Measurements from ENCODE around the gene ATP6AP1. TPM values are rescaled to one million over a fixed set of nuclear protein-coding genes. Genes with fewer than 3 reads are reported as not detected.

ATP6AP1 gene
- total and polyA plus RNA-seq, 10 of the 15 experiments (the other 5 are each of a cell fraction or from before 2014, with no cell fraction given): 4.5 to 56.4 (median 32.0) TPM

DNA sequence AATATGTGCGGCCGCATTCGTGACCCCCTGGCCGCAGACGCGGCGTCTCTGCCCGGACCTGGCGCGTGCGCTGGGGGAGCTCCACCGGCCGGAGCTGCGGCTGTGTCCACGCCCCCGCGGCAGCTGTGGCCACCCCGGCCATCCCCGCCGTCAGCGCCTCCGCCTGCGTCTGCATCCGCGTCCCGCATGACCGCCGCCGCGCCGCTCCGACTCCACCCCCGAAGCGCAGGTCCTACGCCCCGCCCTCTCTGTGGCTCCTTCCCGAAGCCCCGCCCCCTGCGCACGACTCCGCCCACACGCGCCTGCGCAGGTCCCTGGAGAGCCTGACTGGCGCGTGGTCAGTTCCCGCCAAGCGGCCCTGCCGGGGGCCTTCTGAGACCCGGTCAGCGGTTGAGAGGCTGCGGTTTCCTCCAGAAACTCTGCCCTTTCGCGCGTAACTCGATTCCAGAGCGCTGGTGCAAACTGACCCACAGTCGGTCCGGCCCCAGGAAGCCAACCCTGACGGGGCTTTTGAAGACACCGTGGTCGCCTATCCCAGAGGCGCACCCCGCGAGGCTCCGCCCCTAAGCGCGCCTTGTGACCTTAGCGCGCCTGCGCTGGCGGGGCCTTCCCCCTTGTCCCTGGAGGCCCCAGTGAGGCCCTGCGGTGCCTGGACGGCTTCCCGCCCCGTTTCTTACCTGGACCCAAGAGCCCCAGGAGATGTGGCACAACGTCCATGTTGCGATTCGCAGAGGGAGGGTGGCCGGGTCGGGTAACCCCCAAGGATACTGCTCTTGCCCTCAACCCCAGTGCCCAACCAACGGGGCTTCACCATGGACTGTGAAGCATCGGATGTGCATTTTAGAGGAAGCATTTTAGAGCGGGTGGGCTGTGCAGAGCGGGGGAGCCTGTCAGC lies 50.5 kb downstream of the ATP6AP1 start, which contains the start of gene LAGE3 (continued):
- TF ChIP-seq, protein P1, sequence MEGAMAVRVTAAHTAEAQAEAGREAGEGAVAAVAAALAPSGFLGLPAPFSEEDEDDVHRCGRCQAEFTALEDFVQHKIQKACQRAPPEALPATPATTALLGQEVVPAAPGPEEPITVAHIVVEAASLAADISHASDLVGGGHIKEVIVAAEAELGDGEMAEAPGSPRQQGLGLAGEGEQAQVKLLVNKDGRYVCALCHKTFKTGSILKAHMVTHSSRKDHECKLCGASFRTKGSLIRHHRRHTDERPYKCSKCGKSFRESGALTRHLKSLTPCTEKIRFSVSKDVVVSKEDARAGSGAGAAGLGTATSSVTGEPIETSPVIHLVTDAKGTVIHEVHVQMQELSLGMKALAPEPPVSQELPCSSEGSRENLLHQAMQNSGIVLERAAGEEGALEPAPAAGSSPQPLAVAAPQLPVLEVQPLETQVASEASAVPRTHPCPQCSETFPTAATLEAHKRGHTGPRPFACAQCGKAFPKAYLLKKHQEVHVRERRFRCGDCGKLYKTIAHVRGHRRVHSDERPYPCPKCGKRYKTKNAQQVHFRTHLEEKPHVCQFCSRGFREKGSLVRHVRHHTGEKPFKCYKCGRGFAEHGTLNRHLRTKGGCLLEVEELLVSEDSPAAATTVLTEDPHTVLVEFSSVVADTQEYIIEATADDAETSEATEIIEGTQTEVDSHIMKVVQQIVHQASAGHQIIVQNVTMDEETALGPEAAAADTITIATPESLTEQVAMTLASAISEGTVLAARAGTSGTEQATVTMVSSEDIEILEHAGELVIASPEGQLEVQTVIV (IDR thresholded peaks at IDR 0.05; ENCODE audit: borderline replicate concordance, partially characterized antibody): no peak
- TF ChIP-seq PKNOX1 (IDR thresholded peaks at IDR 0.05) (peak; percentile 35; the same call in 1 of the 2 replicates), POLR2AphosphoS2 (IDR thresholded peaks at IDR 0.05; ENCODE audit: low read depth, low read length) (peak; percentile 69; the same call in 1 of the 2 replicates), CBX5 (IDR thresholded peaks at IDR 0.05; ENCODE audit: low read depth) (no peak), CBFB (IDR thresholded peaks at IDR 0.05; ENCODE audit: low read depth) (0 out of 2 replicates have a peak, but pooled peaks have one; percentile 23), FOXK2 (IDR thresholded peaks at IDR 0.05) (no peak), NFXL1 (IDR thresholded peaks at IDR 0.05; ENCODE audit: borderline replicate concordance) (no peak), SREBF2 (IDR thresholded peaks at IDR 0.05; ENCODE audit: low read length) (no peak), STAT1 (conservative IDR thresholded peaks at IDR 0.05) (no peak), HCFC1 (IDR thresholded peaks at IDR 0.05; ENCODE audit: low read length) (no peak), PML (IDR thresholded peaks at IDR 0.05; ENCODE audit: low read length) (peak; percentile 79), GABPA (IDR thresholded peaks at IDR 0.05; ENCODE audit: low read depth) (no peak), RAD51 (IDR thresholded peaks at IDR 0.05) (0 out of 2 replicates have a peak, but pooled peaks have one; percentile 28), ATF7 (IDR thresholded peaks at IDR 0.05; ENCODE audit: low read depth) (no peak), CREB1 (IDR thresholded peaks at IDR 0.05; ENCODE audit: low read depth) (peak; percentile 39; the same call in 1 of the 2 replicates), SUZ12 (IDR thresholded peaks at IDR 0.05; ENCODE audit: unreplicated experiment) (no peak), FOS (IDR thresholded peaks at IDR 0.05; ENCODE audit: borderline replicate concordance, extremely low read depth, insufficient read length) (no peak), RCOR1 (conservative IDR thresholded peaks at IDR 0.05; ENCODE audit: low read depth, low read length) (no peak), RELA (IDR thresholded peaks at IDR 0.05; ENCODE audit: borderline replicate concordance, partially characterized antibody) (peak; percentile 29), MYB (IDR thresholded peaks at IDR 0.05; ENCODE audit: borderline replicate concordance, low read depth, low read length) (no peak), KLF5 (IDR thresholded peaks at IDR 0.05; ENCODE audit: partially characterized antibody) (no peak), BMI1 (IDR thresholded peaks at IDR 0.05; ENCODE audit: borderline replicate concordance) (no peak)
- TF ChIP-seq, protein P2, sequence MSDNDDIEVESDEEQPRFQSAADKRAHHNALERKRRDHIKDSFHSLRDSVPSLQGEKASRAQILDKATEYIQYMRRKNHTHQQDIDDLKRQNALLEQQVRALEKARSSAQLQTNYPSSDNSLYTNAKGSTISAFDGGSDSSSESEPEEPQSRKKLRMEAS (IDR thresholded peaks at IDR 0.05; ENCODE audit: low read depth, low read length): peak; percentile 79
- TF ChIP-seq, protein P3, sequence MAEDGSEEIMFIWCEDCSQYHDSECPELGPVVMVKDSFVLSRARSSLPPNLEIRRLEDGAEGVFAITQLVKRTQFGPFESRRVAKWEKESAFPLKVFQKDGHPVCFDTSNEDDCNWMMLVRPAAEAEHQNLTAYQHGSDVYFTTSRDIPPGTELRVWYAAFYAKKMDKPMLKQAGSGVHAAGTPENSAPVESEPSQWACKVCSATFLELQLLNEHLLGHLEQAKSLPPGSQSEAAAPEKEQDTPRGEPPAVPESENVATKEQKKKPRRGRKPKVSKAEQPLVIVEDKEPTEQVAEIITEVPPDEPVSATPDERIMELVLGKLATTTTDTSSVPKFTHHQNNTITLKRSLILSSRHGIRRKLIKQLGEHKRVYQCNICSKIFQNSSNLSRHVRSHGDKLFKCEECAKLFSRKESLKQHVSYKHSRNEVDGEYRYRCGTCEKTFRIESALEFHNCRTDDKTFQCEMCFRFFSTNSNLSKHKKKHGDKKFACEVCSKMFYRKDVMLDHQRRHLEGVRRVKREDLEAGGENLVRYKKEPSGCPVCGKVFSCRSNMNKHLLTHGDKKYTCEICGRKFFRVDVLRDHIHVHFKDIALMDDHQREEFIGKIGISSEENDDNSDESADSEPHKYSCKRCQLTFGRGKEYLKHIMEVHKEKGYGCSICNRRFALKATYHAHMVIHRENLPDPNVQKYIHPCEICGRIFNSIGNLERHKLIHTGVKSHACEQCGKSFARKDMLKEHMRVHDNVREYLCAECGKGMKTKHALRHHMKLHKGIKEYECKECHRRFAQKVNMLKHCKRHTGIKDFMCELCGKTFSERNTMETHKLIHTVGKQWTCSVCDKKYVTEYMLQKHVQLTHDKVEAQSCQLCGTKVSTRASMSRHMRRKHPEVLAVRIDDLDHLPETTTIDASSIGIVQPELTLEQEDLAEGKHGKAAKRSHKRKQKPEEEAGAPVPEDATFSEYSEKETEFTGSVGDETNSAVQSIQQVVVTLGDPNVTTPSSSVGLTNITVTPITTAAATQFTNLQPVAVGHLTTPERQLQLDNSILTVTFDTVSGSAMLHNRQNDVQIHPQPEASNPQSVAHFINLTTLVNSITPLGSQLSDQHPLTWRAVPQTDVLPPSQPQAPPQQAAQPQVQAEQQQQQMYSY (CRISPR knock-in tag; IDR thresholded peaks at IDR 0.05): no peak

Measured in GM12878 (cell line).